Transverse colon (tissue), 4 donors: ENCODE results near the gene RERE. TPM values are rescaled to one million over a fixed set of nuclear protein-coding genes. Genes with fewer than 3 reads are reported as not detected.
A peak's percentile ranks its signal among the peaks of the same experiment; 100 is the strongest.
"Not testable (repeated sequence)": the region's sequence is repeated elsewhere in the genome, so short reads cannot be mapped to it uniquely, and the experiment has no call there.

Experiments used
- DNase-seq: peaks from one replicate; pipeline ENCODE4 v3.0.0-alpha.2; 2019
- H3K27ac ChIP-seq, 4 donors: fragments of 200-600 bp; sonication (generic); 2 replicates each; pipeline ENCODE4 v1.5.1; 2016 to 2018; ENCODE audit warnings: inconsistent platforms in 4 of 4
- H3K27me3 ChIP-seq: fragments of 200-600 bp; sonication (generic); 2 replicates; pipeline ENCODE4 v1.5.1; 2017; ENCODE audit warnings: inconsistent platforms
- H3K36me3 ChIP-seq, 4 donors: fragments of 200-600 bp; sonication (generic); 2 replicates each; pipeline ENCODE4 v1.5.1; 2017 to 2019; ENCODE audit warnings: inconsistent platforms in 4 of 4
- H3K4me1 ChIP-seq, 4 donors: fragments of 200-600 bp; sonication (generic); 2 replicates each; pipeline ENCODE4 v1.5.1; 2017 to 2020; ENCODE audit warnings: inconsistent platforms in 4 of 4
- H3K4me3 ChIP-seq, 4 donors: fragments of 200-600 bp; sonication (generic); 1 replicate in 1 of 4; 2 replicates in 3 of 4; pipeline versions ENCODE4 v1.5.1 to v1.6.1; 2017 to 2019; ENCODE audit warnings: inconsistent platforms in 4 of 4
- H3K9me3 ChIP-seq, 2 donors: fragments of 200-600 bp; sonication (generic); 2 replicates each; pipeline ENCODE4 v1.5.1; 2017 to 2019; ENCODE audit warnings: inconsistent platforms in 2 of 2
- EP300 ChIP-seq: sonication (generic); formaldehyde crosslinking; IDR thresholded peaks from one replicate; pipeline ENCODE4 v1.6.1; 2017; ENCODE audit warnings: antibody characterized with exemption, low read depth
- POLR2A ChIP-seq: fragments of 450-650 bp; IDR thresholded peaks from one replicate; pipeline ENCODE4 v1.6.1; 2016; ENCODE audit warnings: antibody characterized with exemption, mild to moderate bottlenecking, moderate library complexity
- POLR2AphosphoS5 ChIP-seq, 3 donors: sonication (generic); formaldehyde crosslinking; IDR thresholded peaks; one replicate each; pipeline ENCODE4 v1.6.1; 2016; ENCODE audit warnings: antibody characterized with exemption in 3 of 3
- WGBS, 2 donors: methylation state at CpG; one replicate each; pipeline ENCODE4 v1.1.5; 2018; ENCODE audit warnings: low coverage in 1 of 2; 5-methylcytosine and 5-hydroxymethylcytosine counted together
- in situ Hi-C, 4 donors: fragments of 200-750 bp; cut with MboI; loops; one replicate each; pipeline versions ENCODE4 v1.15.0 to v1.15.1; 2017; ENCODE audit warnings: low sequenced_read_pairs in 3 of 4, low pct_ligation_motif_present in 1 of 4, low pct_unique_long_range_greater_than_20kb in 1 of 4
- intact Hi-C: fragments of 100-400 bp; cut with DNase I; formaldehyde crosslinking; loops from one replicate; pipeline ENCODE4 v1.15.1; 2023; ENCODE audit warnings: low total_unique reads
- total RNA-seq, 4 donors: library from RNA; depleted of rRNA; stranded (reverse); fragments of >200 nt; gene quantifications; one replicate each; pipeline ENCODE4 v1.1.0, GENCODE V29; 2016
- TF ChIP-seq, protein P1 (sequence below), 5 experiments: fragments of 200-600 bp in 3 of 5; fragments of 450-650 bp in 2 of 5; sonication (generic) in 3 of 5; IDR thresholded peaks; 1 replicate in 2 of 5; 2 replicates in 3 of 5; pipeline ENCODE4 v1.5.1; 2016 to 2017; ENCODE audit warnings: antibody characterized with exemption in 5 of 5, inconsistent platforms in 3 of 5, mild to moderate bottlenecking in 2 of 5, moderate library complexity in 1 of 5

Gene RERE
- total RNA-seq, 4 donors from 2014 or later: 80.3 to 657 (median 105) TPM

GRCh38 chr1:8503842-8504241 lies 313.6 kb downstream of the RERE start:
- Histone ChIP-seq H3K9me3 (no peaks in the 10 kb centered on the region), H3K27ac (no peak overlapping the region), H3K27me3 (no peaks in the 10 kb centered on the region), H3K4me1 (no peaks in the 10 kb centered on the region), H3K36me3 (peaks cover 0 to 6% (median 0%) of the 10 kb centered on the region in 4 donors), H3K4me3 (no peak overlapping the region)
- TF ChIP-seq EP300 (no peak), POLR2A (no peak), POLR2AphosphoS5 (IDR thresholded peaks at IDR 0.05) (no peak)
- TF ChIP-seq, protein P1, sequence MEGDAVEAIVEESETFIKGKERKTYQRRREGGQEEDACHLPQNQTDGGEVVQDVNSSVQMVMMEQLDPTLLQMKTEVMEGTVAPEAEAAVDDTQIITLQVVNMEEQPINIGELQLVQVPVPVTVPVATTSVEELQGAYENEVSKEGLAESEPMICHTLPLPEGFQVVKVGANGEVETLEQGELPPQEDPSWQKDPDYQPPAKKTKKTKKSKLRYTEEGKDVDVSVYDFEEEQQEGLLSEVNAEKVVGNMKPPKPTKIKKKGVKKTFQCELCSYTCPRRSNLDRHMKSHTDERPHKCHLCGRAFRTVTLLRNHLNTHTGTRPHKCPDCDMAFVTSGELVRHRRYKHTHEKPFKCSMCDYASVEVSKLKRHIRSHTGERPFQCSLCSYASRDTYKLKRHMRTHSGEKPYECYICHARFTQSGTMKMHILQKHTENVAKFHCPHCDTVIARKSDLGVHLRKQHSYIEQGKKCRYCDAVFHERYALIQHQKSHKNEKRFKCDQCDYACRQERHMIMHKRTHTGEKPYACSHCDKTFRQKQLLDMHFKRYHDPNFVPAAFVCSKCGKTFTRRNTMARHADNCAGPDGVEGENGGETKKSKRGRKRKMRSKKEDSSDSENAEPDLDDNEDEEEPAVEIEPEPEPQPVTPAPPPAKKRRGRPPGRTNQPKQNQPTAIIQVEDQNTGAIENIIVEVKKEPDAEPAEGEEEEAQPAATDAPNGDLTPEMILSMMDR (IDR thresholded peaks at IDR 0.05): no peak
- no peak for DNase-seq
- intact Hi-C loops: no loop called here
- in situ Hi-C loops: no loop called here
- 94 to 100% methylated on average over 2 of the region's 2 CpGs for WGBS, 2 donors

DNA sequence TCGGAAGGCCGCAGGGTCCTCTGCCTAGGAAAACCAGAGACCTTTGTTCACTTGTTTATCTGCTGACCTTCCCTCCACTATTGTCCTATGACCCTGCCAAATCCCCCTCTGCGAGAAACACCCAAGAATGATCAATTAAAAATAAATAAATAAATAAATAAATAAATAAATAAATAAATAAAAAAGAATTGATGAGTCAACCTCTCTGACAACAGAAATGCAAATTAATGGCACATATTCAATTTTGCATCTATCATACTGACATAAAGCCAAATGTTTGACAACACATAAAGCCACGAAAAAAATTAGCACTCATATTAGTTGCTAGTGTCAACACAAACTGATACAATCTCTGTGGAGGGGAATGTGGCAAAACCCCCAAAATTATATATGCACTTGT lies 314.5 kb downstream of the RERE start:
- DNase-seq, intact Hi-C loops, H3K4me3 ChIP-seq, H3K9me3 ChIP-seq, H3K36me3 ChIP-seq, H3K4me1 ChIP-seq, in situ Hi-C loops, H3K27ac ChIP-seq, H3K27me3 ChIP-seq: not testable (repeated sequence)
- WGBS, 2 donors: 73 to 88% methylated on average over 2 to 3 of the region's 4 CpGs

- peaks cover 0 to 16% (median 8%) of the 10 kb centered on the region in 4 donors for H3K4me1 ChIP-seq
- peaks cover 0 to 5% (median 0%) of the 10 kb centered on the region in 4 donors for H3K36me3 ChIP-seq
- no peaks in the 10 kb centered on the region for H3K9me3 ChIP-seq
- no peaks in the 10 kb centered on the region for H3K27me3 ChIP-seq
- H3K4me3 ChIP-seq: no peak overlapping the region
- intact Hi-C loops: no loop called here
- WGBS, 2 donors: 27 to 49% methylated on average over 3 of the region's 3 CpGs
- peak overlapping the region; percentile 22 to 65 (median 38) for H3K27ac ChIP-seq
- no peak for DNase-seq
- no peak for TF ChIP-seq EP300
- TF ChIP-seq POLR2AphosphoS5 (IDR thresholded peaks at IDR 0.05): peak in 2 of 3 donors; percentile 63 to 66
- TF ChIP-seq POLR2A: no peak
- TF ChIP-seq, protein P1 (IDR thresholded peaks at IDR 0.05): no peak
- in situ Hi-C loops: no loop called here
Measured at GRCh38 chr1:8497210-8497819, 320.1 kb downstream of the RERE start.

GRCh38 chr1:8496473-8496872 lies 321.0 kb downstream of the RERE start:
- 69 to 70% methylated on average over 3 to 8 of the region's 8 CpGs for WGBS, 2 donors
- H3K4me1 ChIP-seq: peaks cover 0 to 21% (median 8%) of the 10 kb centered on the region in 4 donors
- H3K36me3 ChIP-seq: peaks cover 0 to 5% (median 0%) of the 10 kb centered on the region in 4 donors
- DNase-seq: no peak
- in situ Hi-C loops (no loop called here), intact Hi-C loops (no loop called here)
- no peak overlapping the region for H3K4me3 ChIP-seq
- TF ChIP-seq POLR2A (no peak), EP300 (no peak), POLR2AphosphoS5 (IDR thresholded peaks at IDR 0.05) (no peak)
- TF ChIP-seq, protein P1 (IDR thresholded peaks at IDR 0.05): no peak
- H3K27me3 ChIP-seq: no peaks in the 10 kb centered on the region
- peak overlapping the region in 3 of 4 donors; percentile 22 to 65 (median 31) for H3K27ac ChIP-seq
- H3K9me3 ChIP-seq: no peaks in the 10 kb centered on the region
